ENCODE data around the gene ZSCAN1. TPM values are rescaled to one million over a fixed set of nuclear protein-coding genes. Genes with fewer than 3 reads are reported as not detected.

Gene ZSCAN1
- total RNA-seq, 1 experiment from 2014 or later = not detected

DNA sequence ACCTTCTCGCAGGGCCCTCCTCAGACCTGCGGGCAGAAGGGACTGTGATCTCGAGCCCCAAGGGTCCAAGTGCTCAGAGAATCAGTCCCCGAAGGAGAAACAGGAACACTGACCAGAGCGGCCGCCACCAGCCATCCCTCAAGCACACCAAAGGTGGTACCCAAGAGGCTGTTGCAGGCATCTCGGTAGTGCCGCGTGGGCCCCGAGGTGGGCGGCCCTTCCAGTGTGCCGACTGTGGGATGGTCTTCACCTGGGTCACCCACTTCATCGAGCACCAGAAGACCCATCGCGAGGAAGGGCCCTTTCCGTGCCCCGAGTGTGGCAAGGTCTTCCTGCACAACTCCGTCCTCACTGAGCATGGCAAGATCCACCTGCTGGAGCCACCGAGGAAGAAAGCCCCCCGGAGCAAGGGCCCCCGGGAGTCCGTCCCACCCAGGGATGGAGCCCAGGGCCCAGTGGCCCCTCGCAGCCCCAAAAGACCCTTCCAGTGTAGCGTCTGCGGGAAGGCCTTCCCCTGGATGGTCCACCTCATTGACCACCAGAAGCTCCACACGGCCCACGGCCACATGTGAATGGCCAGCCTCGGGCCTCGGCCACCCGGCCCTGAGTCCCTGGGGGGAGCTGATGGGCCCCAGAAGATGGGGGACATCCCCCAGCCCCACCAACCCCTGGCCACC is 19.8 kb downstream of the ZSCAN1 start:
- H3K4me3 Mint-ChIP-seq (ENCODE audit: unreplicated experiment) = no peak overlapping the region
- H3K4me1 Mint-ChIP-seq (ENCODE audit: insufficient read depth, unreplicated experiment) = no peaks in the 10 kb centered on the region
- POLR2A ChIA-PET = interaction anchor here (0.7 kb wide), 1 partner anchor 38 kb away, joined by 3 read pairs; no protein-coding TSS in a partner anchor
- no TSS peak for BruUV-seq (replicated peaks)
- intact Hi-C loops (cut with micrococcal nuclease) = no loop called here
- CTCF ChIA-PET = interaction anchor here (0.7 kb wide), 1 partner anchor 1019 kb away, joined by 3 read pairs; no protein-coding TSS in a partner anchor
- no peaks in the 10 kb centered on the region for H3K36me3 Mint-ChIP-seq (ENCODE audit: insufficient read depth, unreplicated experiment)
- peaks cover 27% of the 10 kb centered on the region for H3K9me3 Mint-ChIP-seq (ENCODE audit: unreplicated experiment)
- DNase-seq (ENCODE audit: unreplicated experiment) = no peak
- H3K27me3 Mint-ChIP-seq (ENCODE audit: insufficient read depth, unreplicated experiment) = no peaks in the 10 kb centered on the region
- TF ChIP-seq, protein P1, sequence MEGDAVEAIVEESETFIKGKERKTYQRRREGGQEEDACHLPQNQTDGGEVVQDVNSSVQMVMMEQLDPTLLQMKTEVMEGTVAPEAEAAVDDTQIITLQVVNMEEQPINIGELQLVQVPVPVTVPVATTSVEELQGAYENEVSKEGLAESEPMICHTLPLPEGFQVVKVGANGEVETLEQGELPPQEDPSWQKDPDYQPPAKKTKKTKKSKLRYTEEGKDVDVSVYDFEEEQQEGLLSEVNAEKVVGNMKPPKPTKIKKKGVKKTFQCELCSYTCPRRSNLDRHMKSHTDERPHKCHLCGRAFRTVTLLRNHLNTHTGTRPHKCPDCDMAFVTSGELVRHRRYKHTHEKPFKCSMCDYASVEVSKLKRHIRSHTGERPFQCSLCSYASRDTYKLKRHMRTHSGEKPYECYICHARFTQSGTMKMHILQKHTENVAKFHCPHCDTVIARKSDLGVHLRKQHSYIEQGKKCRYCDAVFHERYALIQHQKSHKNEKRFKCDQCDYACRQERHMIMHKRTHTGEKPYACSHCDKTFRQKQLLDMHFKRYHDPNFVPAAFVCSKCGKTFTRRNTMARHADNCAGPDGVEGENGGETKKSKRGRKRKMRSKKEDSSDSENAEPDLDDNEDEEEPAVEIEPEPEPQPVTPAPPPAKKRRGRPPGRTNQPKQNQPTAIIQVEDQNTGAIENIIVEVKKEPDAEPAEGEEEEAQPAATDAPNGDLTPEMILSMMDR (IDR thresholded peaks at IDR 0.05; ENCODE audit: unreplicated experiment) = no peak
- no peak overlapping the region for H3K27ac Mint-ChIP-seq (ENCODE audit: low read depth, unreplicated experiment)

DNA sequence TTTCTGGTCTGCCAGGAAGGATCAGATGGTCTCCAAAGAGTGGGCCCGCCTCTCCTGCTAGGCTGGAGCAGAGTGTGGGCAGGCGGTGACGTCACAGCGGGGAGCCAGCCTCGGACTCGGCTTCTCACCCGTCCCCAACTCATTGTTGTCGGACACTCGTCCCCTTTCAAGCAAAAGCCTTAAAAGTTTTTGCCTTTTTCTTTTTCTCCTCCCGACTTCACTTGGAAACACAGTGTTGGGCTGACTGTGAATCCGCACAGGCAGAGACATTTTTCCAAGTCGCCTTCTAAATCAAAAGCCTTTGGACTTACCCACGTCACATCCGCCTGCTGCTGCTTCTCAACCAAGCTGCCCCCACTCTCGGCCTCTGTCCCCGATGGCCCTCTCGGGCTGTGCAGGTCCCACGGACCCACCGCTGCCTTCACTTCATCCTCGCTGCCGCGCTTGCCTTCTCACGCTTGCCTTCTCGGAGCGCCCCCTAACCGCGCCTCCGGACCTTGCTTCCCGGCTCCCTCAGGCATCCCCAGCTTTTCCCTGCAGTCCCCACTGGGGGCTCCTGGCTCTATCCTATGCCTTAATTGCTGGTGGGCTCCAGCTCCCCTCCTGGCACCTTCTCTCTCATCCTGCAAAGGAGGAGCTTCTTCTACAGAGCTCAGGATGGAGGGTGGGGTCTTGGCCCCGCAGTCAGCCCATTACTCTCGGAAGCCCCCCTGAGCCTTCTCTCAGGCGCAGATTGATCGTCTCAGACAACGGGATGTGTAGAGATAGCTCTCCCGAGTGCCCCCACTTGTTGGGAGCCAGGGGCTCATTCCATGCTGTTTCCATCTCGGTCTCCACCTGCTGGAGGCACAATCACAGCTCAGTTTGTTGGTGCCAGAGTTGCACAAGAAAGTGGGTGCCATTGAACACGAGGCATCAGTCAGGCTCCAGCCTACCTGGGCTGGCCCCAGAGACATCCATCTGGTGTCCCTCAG is 21.4 kb downstream of the ZSCAN1 start:
- intact Hi-C loops (cut with micrococcal nuclease) = no loop called here
- no peak for DNase-seq (ENCODE audit: unreplicated experiment)
- H3K9me3 Mint-ChIP-seq (ENCODE audit: unreplicated experiment) = peaks cover 18% of the 10 kb centered on the region

DNA sequence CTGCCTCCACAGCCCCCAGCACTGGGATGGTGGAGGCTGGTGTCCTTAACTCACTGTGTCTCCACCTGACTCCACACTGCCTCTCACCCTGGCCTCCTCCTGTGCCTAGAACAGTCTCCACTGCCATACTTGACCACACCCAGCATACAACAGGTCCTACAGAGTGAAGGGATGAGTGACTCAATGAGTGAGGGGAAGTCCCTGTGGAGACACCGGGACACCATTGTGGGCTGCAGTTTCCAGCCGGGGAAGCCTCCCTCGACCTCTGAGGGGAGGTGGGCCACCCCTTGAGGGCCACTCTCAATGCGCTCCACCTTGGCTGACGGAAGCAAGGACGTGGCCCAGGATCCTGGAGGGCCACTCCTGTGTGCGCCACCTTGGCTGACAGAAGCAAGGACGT is 22.4 kb downstream of the ZSCAN1 start:
- H3K4me3 Mint-ChIP-seq (ENCODE audit: unreplicated experiment) = no peak overlapping the region
- H3K27me3 Mint-ChIP-seq (ENCODE audit: insufficient read depth, unreplicated experiment) = no peaks in the 10 kb centered on the region
- DNase-seq (ENCODE audit: unreplicated experiment) = no peak
- CTCF ChIA-PET = no interaction called here
- POLR2A ChIA-PET = no interaction called here
- H3K36me3 Mint-ChIP-seq (ENCODE audit: insufficient read depth, unreplicated experiment) = no peaks in the 10 kb centered on the region
- intact Hi-C loops (cut with micrococcal nuclease) = no loop called here
- H3K4me1 Mint-ChIP-seq (ENCODE audit: insufficient read depth, unreplicated experiment) = no peaks in the 10 kb centered on the region
- TF ChIP-seq, protein P1 (IDR thresholded peaks at IDR 0.05; ENCODE audit: unreplicated experiment) = no peak
- no TSS peak for BruUV-seq (replicated peaks)
- no peak overlapping the region for H3K27ac Mint-ChIP-seq (ENCODE audit: low read depth, unreplicated experiment)
- H3K9me3 Mint-ChIP-seq (ENCODE audit: unreplicated experiment) = peaks cover 18% of the 10 kb centered on the region

More for the DNA sequence above, 21.4 kb downstream of the ZSCAN1 start:
- Mint-ChIP-seq H3K4me3 (ENCODE audit: unreplicated experiment) (no peak overlapping the region), H3K27ac (ENCODE audit: low read depth, unreplicated experiment) (no peak overlapping the region), H3K27me3 (ENCODE audit: insufficient read depth, unreplicated experiment) (no peaks in the 10 kb centered on the region), H3K4me1 (ENCODE audit: insufficient read depth, unreplicated experiment) (no peaks in the 10 kb centered on the region), H3K36me3 (ENCODE audit: insufficient read depth, unreplicated experiment) (no peaks in the 10 kb centered on the region)
- no TSS peak for BruUV-seq (replicated peaks)
- POLR2A ChIA-PET = no interaction called here
- TF ChIP-seq, protein P1 (IDR thresholded peaks at IDR 0.05; ENCODE audit: unreplicated experiment) = no peak
- CTCF ChIA-PET = no interaction called here

DNA sequence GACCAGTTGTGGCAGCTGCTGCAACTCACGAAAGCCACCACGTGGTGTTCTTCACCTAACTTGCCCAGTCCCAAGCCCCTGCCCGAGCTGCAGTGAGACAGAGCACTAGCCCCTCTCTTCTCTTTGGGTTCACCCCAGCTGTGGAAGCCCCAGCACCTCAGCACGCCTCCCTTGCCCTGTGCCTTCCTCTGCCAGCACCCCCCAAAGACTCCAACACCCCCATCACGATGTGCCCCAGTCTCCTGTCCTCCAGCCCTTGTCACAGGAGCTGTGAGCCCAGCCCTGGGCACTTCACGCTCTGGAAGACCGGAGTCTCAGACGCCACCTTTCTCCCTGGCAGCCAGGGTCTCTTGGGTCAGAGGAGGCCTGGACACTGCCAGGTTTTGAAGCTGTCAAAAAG is 23.0 kb downstream of the ZSCAN1 start:
- intact Hi-C loops (cut with micrococcal nuclease) = no loop called here
- no peaks in the 10 kb centered on the region for H3K27me3 Mint-ChIP-seq (ENCODE audit: insufficient read depth, unreplicated experiment)
- BruUV-seq (replicated peaks) = no TSS peak

More for the DNA sequence above, 23.0 kb downstream of the ZSCAN1 start:
- CTCF ChIA-PET = no interaction called here
- H3K9me3 Mint-ChIP-seq (ENCODE audit: unreplicated experiment) = peaks cover 18% of the 10 kb centered on the region
- H3K4me1 Mint-ChIP-seq (ENCODE audit: insufficient read depth, unreplicated experiment) = no peaks in the 10 kb centered on the region
- H3K4me3 Mint-ChIP-seq (ENCODE audit: unreplicated experiment) = no peak overlapping the region
- POLR2A ChIA-PET = no interaction called here
- DNase-seq (ENCODE audit: unreplicated experiment) = no peak
- H3K27ac Mint-ChIP-seq (ENCODE audit: low read depth, unreplicated experiment) = no peak overlapping the region
- H3K36me3 Mint-ChIP-seq (ENCODE audit: insufficient read depth, unreplicated experiment) = no peaks in the 10 kb centered on the region
- TF ChIP-seq, protein P1 (IDR thresholded peaks at IDR 0.05; ENCODE audit: unreplicated experiment) = no peak

Data from MCF 10A (cell line).